Activated effector memory CD4-positive, alpha-beta T cell treated with Interleukin-2 at 50 U/mL for 16 hours (primary cell): ENCODE measurements around the gene LAMP5.

Source experiments
- DNase-seq: peaks from one replicate; pipeline ENCODE4 v3.0.0-alpha.2; 2020

LAMP5 gene

GRCh38 chr20:9543214-9543613 is 28.8 kb downstream of the LAMP5 start:
- DNase-seq: no peak

DNA sequence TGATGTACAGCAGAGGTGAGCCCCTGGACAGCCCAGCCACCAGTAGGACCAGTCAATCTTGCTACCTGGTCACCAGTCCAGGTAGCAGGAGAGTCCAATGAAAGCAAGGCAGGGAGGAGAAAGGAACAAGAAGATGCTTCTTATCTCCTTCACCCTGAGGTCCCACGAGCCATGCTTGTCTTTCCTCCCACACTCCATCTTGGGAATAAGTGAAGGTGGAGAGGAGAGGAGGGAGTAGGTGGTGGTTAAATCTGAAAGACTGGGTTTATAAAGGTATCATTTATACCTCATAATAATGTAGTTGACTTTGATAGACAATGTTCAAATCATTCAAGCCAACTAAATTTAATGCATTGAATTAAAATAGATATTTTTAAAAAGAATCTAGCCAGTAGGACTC is 35.9 kb downstream of the LAMP5 start:
- no peak for DNase-seq

DNA sequence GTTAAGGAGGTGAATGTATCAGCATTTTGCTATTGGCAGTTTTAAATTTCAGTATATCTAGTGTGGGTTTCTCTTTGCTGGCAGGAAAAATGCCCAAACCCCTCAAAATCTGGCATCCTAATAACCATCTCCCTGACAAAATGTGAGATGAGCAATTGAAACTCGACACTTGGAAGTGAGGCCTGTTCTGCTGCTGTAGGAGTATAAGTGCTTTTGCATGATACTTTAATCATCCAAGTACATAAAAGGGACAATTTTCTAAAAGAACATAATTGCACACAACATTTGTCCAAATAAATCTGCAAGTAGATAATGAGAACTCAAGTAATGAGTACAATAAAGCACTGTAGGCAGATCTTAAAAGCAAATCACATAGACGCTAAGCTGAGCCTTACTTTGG is 36.5 kb downstream of the LAMP5 start:
- DNase-seq: no peak

GRCh38 chr20:9551808-9552550 is 37.6 kb downstream of the LAMP5 start:
- DNase-seq: no peak

DNA sequence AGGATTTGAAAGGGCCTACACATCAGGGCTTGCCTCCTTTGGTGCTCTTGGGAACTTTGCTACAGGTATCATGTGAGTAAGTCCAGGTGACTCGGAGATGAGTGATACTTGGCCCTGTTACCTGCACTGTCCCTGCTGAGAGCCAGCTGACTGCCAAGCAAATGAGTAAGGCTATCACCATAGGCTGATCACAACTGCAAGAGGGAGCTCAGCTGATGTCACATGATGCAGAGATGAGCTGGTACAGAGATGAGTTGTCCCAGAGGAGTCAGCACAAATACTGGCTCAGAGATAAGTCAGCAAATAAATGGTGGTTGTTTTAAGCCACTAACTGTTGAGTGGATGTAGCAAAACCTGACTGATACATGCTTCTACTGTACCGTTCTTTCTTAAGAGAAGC is 41.4 kb downstream of the LAMP5 start:
- DNase-seq: no peak

DNA sequence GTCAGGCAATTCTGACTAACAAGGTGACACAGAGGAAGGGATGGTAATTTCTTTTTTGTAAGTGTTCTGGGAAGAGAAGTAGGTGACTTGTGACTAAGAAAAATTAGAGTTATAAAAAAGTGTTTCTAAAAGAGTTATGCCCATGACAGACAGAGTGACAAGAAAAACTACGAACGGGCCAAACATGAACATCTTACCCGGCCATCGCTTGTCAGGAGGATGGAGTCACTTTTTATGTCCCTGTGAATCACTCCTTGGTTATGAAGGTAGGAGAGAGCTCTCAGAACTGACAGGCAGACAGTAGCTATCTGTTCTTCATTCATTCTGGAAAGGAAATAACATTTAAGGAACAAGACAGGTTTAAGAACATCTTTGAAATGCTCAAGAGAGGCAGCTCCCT is 43.0 kb downstream of the LAMP5 start:
- DNase-seq: no peak

DNA sequence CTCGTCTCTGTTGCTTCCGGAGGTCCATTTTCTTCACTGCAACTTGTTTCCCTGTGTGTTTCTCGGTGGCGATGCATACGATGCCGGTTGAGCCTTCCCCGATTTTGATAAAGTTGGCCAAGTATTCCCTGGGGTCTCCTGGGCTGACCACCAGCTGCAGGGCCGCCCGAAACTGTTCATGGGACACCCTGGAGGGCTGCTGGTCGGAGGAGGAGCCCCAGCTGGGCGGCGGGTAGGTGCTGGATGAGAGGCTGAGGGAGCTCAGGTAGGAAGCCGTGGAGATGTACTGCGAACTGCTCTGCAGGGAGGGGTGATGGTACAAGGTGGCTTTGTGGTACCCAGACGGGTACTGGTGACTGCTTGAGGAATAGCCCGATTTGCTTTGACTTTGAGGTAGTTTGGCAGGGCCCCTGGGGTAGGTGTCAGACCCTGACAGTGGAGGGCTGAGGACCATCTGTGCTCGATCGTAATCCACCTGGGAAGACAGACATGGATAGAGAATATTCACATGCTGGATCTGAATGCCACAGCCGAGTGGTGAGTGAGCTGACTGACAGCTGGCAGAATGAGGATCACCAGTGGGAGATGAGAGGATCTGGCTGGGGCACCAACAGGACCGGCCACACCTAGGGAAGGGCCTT is 51.6 kb downstream of the LAMP5 start:
- no peak for DNase-seq

GRCh38 chr20:9566977-9567376 is 52.6 kb downstream of the LAMP5 start:
- no peak for DNase-seq

GRCh38 chr20:9570612-9571011 is 56.2 kb downstream of the LAMP5 start:
- no peak for DNase-seq

DNA sequence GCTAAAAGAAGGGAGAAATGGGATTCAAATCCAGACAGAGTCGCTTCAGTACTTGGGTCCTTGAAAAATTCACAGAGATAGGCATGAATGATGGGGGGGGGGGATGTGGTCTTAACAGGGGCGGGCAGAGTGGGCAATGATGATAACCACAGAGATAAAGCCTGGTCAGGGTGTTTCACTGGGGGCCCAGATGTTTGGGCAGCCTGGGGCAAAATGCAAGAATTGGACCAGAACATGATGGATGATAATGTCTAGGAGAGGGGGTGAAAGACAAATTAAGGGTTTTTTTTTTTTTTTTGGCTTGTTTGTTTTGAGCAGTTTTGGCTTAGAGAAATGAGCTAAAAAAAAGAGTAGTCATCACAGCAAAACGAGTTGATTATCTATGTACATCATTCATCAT is 57.4 kb downstream of the LAMP5 start:
- DNase-seq: no peak

GRCh38 chr20:9572670-9573069 is 58.3 kb downstream of the LAMP5 start:
- DNase-seq: no peak

GRCh38 chr20:9573335-9574151 is 59.2 kb downstream of the LAMP5 start:
- DNase-seq: no peak

GRCh38 chr20:9574181-9574580 is 59.8 kb downstream of the LAMP5 start:
- no peak for DNase-seq

GRCh38 chr20:9574776-9575175 is 60.4 kb downstream of the LAMP5 start:
- no peak for DNase-seq

DNA sequence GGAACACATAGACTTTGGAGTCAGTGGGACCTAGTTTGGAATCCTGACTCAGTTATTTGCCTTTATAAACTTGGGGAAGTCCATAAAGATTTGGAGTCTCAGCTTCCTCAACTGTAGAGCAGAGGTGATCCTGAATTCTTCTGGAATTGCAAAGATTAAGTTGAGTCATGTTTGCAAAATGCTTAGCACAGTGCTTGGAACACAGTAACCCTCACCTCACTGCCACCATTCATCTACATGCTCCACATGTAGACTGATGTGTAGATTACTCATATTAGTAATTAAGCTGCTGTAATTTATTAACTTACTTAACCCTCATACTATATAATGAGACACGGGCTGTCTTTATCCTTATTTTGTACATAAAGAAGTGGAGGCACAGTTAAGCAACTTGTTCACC is 61.4 kb downstream of the LAMP5 start:
- DNase-seq: no peak

GRCh38 chr20:9576695-9577094 is 62.3 kb downstream of the LAMP5 start:
- no peak for DNase-seq

DNA sequence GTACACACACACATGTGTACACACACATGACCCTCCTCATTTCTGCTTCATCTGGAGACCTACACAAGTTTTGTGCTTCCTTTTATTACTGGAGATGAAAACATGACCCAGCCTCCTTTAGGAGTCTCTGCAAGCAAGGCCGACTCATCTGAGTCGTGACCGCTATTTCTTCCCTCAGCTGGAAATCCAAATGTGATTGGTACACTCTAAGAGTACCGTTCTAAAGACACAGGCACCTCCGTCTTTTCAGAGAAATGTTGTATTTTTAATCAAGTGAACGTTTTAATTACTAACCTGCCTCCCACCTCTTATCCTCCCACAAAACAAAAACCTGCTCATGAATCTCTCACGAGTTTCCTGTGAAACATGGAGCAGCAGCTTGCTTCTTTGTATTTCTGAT is 63.0 kb downstream of the LAMP5 start:
- no peak for DNase-seq

- DNase-seq: no peak
Measured at GRCh38 chr20:9578594-9578993, 64.2 kb downstream of the LAMP5 start.
